ENCODE results near the gene CACNB2. TPM values are rescaled to one million over a fixed set of nuclear protein-coding genes. Genes with fewer than 3 reads are reported as not detected.
"Not testable (repeated sequence)": the region's sequence is repeated elsewhere in the genome, so short reads cannot be mapped to it uniquely, and the experiment has no call there.

CACNB2 gene
- total RNA-seq, 2 donors from 2014 or later, result not detected

DNA sequence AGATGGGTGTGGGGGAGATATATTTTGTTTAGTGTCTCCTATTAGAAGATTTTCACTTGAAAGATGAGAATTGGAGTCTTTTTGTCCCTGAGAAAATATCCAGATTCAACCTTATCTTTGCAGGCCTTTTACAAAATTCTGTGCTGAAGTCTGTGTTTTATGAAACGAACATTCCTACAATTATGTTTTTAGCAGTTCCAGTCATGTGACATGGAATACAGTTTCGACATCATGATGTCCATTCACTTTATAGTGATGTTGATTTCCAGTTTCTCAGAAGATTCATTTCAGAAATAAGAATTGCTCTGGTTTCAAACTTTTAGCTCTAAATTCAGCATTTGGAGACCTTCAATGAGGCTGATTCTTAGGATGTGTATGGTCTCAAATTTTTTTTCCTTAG, 54.4 kb downstream of the CACNB2 start:
- H3K36me3 Mint-ChIP-seq (ENCODE audit: insufficient read depth in 2 of 2), result no peaks in the 10 kb centered on the region
- DNase-seq (no peak), ATAC-seq (replicated peaks in 1 of 2) (no peak)
- peaks cover 7% of the 10 kb centered on the region for H3K27me3 Mint-ChIP-seq (ENCODE audit: low read depth)
- no peaks in the 10 kb centered on the region for H3K4me1 Mint-ChIP-seq (ENCODE audit: low read depth)
- no peak overlapping the region for H3K4me3 Mint-ChIP-seq
- no peak overlapping the region for H3K27ac Mint-ChIP-seq
- no peaks in the 10 kb centered on the region for H3K9me3 Mint-ChIP-seq

DNA sequence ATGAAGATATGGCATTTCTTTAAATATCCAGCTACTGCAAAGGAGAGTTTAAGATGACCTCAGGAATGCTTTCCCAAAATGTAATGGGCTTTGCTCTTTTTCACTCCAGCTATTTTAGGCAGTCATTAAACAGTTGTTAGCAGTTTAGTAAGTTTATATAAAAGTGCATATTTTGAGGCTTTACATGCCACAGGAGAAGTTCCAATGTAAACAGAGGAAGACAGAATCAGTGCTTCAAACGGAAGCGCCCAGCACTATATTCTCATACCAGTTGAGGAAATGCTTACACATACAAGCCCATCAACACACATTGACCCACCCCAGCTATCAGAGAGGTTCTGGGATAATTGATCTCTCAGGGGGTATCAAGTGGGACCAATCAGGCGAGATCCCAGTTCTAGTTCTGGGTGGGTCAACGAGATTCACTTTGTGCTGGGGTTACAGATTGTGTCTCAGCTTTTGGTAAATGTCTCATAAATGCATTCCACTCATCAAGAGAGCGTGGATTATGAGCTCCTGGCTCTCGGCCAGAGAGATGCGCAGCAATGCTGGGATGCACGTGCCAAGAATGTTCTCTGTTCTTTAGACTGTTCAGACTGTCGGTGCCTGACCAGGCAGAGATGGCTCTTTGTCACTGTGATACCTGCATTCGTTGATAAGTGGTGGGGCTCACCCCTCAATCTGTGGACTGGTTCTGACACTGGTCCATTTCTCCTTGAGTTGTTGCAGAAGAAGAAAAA, 55.0 kb downstream of the CACNB2 start:
- H3K36me3 Mint-ChIP-seq (ENCODE audit: insufficient read depth in 2 of 2), result no peaks in the 10 kb centered on the region
- ATAC-seq (replicated peaks in 1 of 2), result no peak
- no peaks in the 10 kb centered on the region for H3K4me1 Mint-ChIP-seq (ENCODE audit: low read depth)
- no peak overlapping the region for H3K27ac Mint-ChIP-seq
- no peaks in the 10 kb centered on the region for H3K9me3 Mint-ChIP-seq
- DNase-seq, result no peak
- no peak overlapping the region for H3K4me3 Mint-ChIP-seq
- H3K27me3 Mint-ChIP-seq (ENCODE audit: low read depth), result peaks cover 7% of the 10 kb centered on the region

DNA sequence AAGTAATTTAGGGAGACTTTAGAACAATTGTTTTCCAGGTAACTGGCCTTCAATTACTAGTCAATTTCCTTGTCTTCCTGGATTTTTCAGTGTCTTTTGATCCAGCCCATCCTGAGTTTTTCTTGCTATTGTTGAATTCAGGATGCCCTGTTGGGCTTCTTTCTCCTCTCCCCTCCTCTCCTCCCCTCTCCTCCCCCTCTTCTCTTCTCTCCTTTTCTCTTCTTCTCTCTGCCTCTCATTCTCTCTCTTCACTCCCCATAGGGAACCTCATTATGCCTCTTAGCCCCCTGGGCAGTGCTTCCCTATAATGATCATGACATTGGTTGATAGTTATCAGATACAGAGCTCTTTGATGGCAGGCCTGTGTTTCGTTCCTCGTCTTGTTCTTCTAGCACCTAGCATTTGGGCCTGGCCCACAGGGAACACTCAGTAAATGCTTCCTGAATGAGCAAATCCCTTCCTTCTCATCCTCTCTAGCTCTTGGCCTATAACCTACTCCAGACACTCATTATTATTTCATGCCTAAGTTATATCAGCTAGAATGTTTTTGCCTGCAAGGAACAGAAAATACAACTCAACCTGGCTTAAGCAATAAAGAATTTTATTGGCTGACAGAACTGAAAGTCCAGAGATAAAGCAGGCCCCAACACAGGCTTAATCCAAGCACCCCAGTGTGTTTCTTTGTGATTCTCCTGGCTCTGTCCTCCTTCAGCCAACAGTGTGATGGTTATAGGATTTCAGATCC, 56.8 kb downstream of the CACNB2 start:
- no peak for DNase-seq
- no peak for ATAC-seq (replicated peaks in 1 of 2)
- no peaks in the 10 kb centered on the region for H3K4me1 Mint-ChIP-seq (ENCODE audit: low read depth)
- no peak overlapping the region for H3K4me3 Mint-ChIP-seq
- no peak overlapping the region for H3K27ac Mint-ChIP-seq
- no peaks in the 10 kb centered on the region for H3K36me3 Mint-ChIP-seq (ENCODE audit: insufficient read depth in 2 of 2)
- no peaks in the 10 kb centered on the region for H3K9me3 Mint-ChIP-seq
- H3K27me3 Mint-ChIP-seq (ENCODE audit: low read depth), result peaks cover 7% of the 10 kb centered on the region

DNA sequence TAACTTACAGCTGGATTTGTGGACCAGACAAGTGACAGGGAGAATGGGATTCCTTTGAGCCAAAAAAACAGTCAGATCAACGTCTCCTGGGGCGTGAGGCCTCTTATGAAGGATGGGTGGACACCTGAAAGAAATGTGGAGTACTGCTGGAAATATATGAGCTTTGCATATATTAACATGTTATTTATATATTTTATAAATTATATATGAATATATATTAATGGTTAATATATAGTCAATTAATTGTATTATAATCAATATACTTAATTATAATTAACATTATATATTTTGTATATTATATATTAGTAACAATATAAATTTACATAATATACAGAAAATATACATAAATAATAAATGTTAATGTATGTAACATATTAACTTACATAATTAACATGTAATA, 57.5 kb downstream of the CACNB2 start:
- no peaks in the 10 kb centered on the region for H3K9me3 Mint-ChIP-seq

DNA sequence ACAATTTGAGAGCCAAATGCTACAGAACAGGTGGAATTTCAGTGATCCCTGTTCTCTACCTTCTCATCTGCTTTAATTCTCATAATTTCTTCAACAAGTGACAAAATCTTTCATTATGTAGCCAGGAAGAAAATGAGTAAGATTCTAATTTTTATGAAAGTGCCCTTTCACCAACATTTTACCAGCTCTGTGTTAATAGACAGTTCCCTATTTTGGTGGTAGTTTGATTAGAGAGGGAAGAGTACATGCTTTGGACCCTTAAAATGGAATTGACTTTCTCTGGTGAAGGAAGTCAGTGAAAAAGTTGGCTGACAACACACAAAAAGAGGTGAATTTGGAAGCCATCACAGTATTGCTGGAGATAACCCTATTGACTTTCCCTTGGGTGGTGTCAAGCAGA, 61.7 kb downstream of the CACNB2 start:
- H3K27ac Mint-ChIP-seq, result no peak overlapping the region
- no peak for DNase-seq
- no peaks in the 10 kb centered on the region for H3K4me1 Mint-ChIP-seq (ENCODE audit: low read depth)
- H3K27me3 Mint-ChIP-seq (ENCODE audit: low read depth), result peaks cover 9% of the 10 kb centered on the region
- H3K4me3 Mint-ChIP-seq, result no peak overlapping the region
- no peaks in the 10 kb centered on the region for H3K9me3 Mint-ChIP-seq
- H3K36me3 Mint-ChIP-seq (ENCODE audit: insufficient read depth in 2 of 2), result no peaks in the 10 kb centered on the region
- no peak for ATAC-seq (replicated peaks in 1 of 2)

More for the DNA sequence above, 57.5 kb downstream of the CACNB2 start:
- ATAC-seq (replicated peaks in 1 of 2), result no peak
- Mint-ChIP-seq H3K27ac (no peak overlapping the region), H3K4me3 (no peak overlapping the region), H3K4me1 (ENCODE audit: low read depth) (no peaks in the 10 kb centered on the region), H3K27me3 (ENCODE audit: low read depth) (peaks cover 7% of the 10 kb centered on the region), H3K36me3 (ENCODE audit: insufficient read depth in 2 of 2) (no peaks in the 10 kb centered on the region)
- no peak for DNase-seq

DNA sequence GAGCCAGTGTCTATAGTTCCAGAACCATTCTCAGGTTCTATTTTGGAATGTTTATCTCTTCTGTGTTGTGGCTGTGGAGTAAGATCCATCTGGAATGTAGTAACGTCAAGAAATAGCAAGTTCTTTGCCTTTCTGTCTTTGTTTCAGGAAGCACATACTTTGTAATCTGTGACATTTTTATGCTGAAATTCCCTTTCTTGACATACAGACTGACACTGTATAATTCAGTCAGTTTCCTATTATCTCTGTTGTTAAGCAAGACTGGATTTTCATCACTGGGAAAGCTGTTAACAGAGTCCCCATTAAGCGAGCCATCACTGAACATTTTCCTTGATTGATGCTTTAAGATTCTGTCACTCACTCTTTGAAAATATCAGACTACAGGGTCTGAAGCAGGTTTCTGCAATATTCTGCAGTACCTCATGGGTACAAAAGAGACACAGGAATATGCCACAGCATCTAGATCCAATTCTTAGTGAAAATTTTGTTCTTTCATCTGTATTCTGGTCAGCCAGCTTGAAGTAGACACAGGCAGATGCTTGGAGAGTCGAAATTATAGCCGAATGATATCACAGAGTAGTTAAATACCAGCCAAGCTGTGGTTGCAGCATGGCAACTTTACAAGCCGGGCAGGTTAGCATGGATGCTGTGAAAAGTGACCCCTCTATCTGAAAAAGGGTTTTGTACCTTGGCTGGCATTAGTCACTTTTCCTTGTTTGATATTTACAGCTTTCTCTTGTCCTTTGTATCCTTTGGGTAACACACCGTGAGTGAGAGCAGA, 62.6 kb downstream of the CACNB2 start:
- ATAC-seq (replicated peaks in 1 of 2) (no peak), DNase-seq (no peak)
- Mint-ChIP-seq H3K36me3 (ENCODE audit: insufficient read depth in 2 of 2) (no peaks in the 10 kb centered on the region), H3K27ac (no peak overlapping the region), H3K4me3 (no peak overlapping the region), H3K27me3 (ENCODE audit: low read depth) (peaks cover 6% of the 10 kb centered on the region), H3K9me3 (no peaks in the 10 kb centered on the region), H3K4me1 (ENCODE audit: low read depth) (no peaks in the 10 kb centered on the region)

DNA sequence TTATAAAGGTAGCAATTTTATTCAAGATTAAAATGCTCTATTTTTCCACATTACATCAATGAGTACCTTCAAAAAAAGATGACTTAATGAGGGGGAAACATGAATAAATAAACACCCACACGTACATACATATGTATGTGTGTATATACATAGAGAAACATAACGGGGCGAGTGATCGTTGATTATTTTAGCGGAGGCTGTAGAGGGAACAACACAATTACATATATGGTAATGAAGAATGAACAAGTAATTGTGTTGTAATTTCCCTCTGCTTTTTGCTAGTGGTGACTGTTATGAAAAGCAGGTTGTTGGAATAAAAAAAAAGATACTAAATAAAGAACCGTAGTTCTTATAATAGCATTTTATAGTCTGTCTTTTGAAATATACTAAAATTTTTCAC, 63.2 kb downstream of the CACNB2 start:
- Mint-ChIP-seq H3K4me3 (no peak overlapping the region), H3K27ac (no peak overlapping the region), H3K36me3 (ENCODE audit: insufficient read depth in 2 of 2) (no peaks in the 10 kb centered on the region), H3K27me3 (ENCODE audit: low read depth) (peaks cover 6% of the 10 kb centered on the region), H3K9me3 (no peaks in the 10 kb centered on the region), H3K4me1 (ENCODE audit: low read depth) (no peaks in the 10 kb centered on the region)
- ATAC-seq (replicated peaks in 1 of 2) (no peak), DNase-seq (no peak)

DNA sequence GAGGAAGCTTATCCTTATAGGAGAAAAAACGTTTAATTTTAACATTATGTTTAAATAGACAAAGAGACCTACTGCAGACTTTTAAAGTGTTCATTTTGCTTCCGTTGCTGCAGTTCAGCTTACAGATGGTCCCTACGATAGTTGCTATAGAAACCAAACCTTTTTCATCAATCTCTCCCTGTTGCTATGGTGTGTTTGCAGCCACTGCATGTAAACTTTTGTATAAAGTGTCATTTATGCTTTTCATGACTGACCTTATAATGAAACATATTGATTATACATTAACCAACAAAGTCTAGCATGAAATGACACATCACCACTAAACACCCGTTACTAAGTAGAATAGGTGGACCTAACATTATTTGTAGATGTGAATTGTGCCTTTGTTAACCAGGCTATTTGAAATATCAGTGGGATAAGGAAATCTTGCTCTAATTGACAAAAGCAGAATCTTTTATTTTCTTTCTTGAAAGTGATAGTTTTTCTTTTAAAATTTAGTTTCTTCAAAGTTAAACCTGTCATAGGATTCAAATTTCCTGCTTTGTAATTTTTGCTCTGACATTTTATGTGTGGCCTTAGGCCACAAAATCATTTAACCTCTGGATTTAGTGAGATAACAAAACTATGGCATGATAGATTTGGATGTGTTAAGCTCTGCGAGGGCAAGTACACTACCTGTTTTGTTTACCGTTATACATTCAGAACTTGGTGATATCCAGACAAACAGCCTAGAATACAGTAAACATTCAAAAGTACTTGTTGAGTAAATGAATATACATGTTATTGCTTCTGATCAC, 64.0 kb downstream of the CACNB2 start:
- no peak overlapping the region for H3K4me3 Mint-ChIP-seq
- H3K27ac Mint-ChIP-seq, result no peak overlapping the region
- no peaks in the 10 kb centered on the region for H3K36me3 Mint-ChIP-seq (ENCODE audit: insufficient read depth in 2 of 2)
- H3K4me1 Mint-ChIP-seq (ENCODE audit: low read depth), result no peaks in the 10 kb centered on the region
- no peak for DNase-seq
- no peaks in the 10 kb centered on the region for H3K9me3 Mint-ChIP-seq
- peaks cover 6% of the 10 kb centered on the region for H3K27me3 Mint-ChIP-seq (ENCODE audit: low read depth)
- ATAC-seq (replicated peaks in 1 of 2), result peak in 1 of 2 donors; percentile 25

DNA sequence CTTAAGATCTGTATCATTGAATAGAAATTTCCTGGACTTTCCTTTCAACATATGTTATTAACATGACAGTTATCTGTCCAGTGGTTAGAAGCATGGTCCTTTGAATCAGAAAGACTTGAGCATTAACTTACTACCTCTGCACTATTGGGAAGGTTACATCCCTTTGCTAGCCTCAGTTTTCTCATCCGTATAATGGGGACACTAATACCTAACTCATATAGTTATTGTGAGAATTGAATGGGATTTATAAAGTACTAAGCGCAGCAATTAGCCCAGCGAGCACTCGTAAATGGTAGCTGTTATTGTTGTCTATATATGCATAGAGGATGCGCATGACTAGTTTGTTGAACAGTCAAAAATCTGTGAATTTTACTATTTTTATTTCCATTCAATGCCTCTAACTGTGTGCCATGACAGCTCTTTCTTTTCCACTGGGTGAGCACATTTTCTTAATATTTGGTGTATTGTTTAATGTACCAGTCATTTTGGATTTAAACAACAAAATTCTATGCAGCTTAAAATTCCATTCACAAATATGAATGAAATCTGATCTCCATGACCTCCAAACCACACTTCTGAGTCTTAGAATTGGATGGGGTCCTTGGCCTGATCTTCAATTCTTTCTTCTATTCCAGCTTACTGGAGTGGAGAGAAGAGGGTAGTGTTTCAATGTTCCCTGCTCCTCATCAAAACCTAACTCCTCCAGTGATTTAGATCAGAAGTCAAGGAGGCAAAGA, 65.0 kb downstream of the CACNB2 start:
- Mint-ChIP-seq H3K27ac (no peak overlapping the region), H3K27me3 (ENCODE audit: low read depth) (peaks cover 6% of the 10 kb centered on the region), H3K36me3 (ENCODE audit: insufficient read depth in 2 of 2) (no peaks in the 10 kb centered on the region), H3K9me3 (no peaks in the 10 kb centered on the region), H3K4me3 (no peak overlapping the region), H3K4me1 (ENCODE audit: low read depth) (no peaks in the 10 kb centered on the region)
- ATAC-seq (replicated peaks in 1 of 2), result no peak
- no peak for DNase-seq

DNA sequence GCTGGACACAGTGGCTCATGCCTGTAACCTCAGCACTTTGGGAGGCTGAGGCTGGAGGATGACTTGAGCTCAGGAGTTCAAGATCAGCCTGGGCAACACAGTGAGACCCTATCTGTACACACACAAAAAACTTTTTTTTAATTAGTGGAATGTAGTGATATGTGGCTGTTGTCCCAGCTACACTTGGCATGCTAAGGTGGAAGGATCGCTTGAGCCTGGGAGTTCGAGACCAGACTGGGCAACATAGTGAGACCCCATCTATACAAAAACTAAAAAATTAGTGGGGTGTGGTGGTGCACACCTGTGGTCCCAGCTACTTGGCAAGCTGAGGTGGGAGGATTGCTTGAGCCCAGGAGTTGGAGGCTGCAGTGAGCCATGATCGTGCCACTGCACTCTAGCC, 68.0 kb downstream of the CACNB2 start:
- not testable (repeated sequence) for H3K4me1 Mint-ChIP-seq (ENCODE audit: low read depth); DNase-seq; H3K36me3 Mint-ChIP-seq (ENCODE audit: insufficient read depth in 2 of 2); H3K27ac Mint-ChIP-seq; H3K4me3 Mint-ChIP-seq; H3K27me3 Mint-ChIP-seq (ENCODE audit: low read depth); H3K9me3 Mint-ChIP-seq; ATAC-seq (replicated peaks in 1 of 2)

DNA sequence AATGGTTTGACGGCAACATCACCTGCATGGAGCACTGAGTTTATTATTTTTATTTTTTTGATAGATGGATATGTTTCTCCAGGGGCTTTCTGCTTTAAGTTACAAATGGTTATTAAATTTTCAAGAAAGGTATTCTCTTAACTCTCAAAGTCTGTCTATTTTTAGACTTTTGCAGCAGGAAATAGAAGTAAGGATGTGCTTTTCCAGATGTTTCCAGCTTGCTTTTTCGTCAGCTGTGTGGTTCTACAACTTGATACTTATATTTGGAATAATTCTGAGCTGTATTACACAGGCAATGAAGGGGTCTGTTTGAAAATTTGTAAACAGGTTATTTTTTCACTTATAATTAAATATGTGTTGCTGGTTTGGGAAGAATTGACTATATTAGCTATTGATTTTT, 69.0 kb downstream of the CACNB2 start:
- Mint-ChIP-seq H3K9me3 (no peaks in the 10 kb centered on the region), H3K36me3 (ENCODE audit: insufficient read depth in 2 of 2) (no peaks in the 10 kb centered on the region), H3K4me1 (ENCODE audit: low read depth) (no peaks in the 10 kb centered on the region), H3K4me3 (no peak overlapping the region), H3K27ac (no peak overlapping the region), H3K27me3 (ENCODE audit: low read depth) (peaks cover 6% of the 10 kb centered on the region)
- no peak for DNase-seq
- no peak for ATAC-seq (replicated peaks in 1 of 2)

DNA sequence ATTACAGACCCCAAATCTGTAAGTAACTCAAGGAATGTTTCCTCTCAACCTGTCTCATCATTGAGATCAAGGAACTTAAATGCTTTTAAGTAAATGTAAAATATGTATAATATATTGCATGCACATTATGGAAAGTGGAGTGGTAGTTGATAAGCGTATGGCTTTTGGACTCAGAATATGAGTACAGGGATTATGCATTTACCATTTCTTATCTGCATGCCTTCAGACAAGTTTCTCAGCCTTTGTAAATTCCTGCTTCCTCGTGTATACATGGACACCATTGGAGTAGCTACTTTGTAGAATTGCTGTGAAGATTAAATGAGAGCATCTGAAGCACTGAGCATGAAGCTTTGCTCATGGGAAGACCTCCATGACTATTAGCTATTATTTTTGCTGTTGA, 70.5 kb downstream of the CACNB2 start:
- ATAC-seq (replicated peaks in 1 of 2) (no peak), DNase-seq (no peak)
- peaks cover 6% of the 10 kb centered on the region for H3K27me3 Mint-ChIP-seq (ENCODE audit: low read depth)
- H3K36me3 Mint-ChIP-seq (ENCODE audit: insufficient read depth in 2 of 2), result no peaks in the 10 kb centered on the region
- H3K9me3 Mint-ChIP-seq, result no peaks in the 10 kb centered on the region
- no peak overlapping the region for H3K27ac Mint-ChIP-seq
- H3K4me3 Mint-ChIP-seq, result no peak overlapping the region
- H3K4me1 Mint-ChIP-seq (ENCODE audit: low read depth), result no peaks in the 10 kb centered on the region

All from activated T-cell treated with anti-CD3 and anti-CD28 coated beads, Interleukin-2, amount 50 U/mL, for 72 hours (primary cell).